CD14-positive monocyte (primary cell): Measurements from ENCODE around the gene RASGRF2. TPM values are rescaled to one million over a fixed set of nuclear protein-coding genes. Genes with fewer than 3 reads are reported as not detected.

Source experiments
- DNase-seq, 3 donors: peaks; one replicate each; pipeline ENCODE4 v3.0.0-alpha.2; 2011 to 2022
- H2AFZ ChIP-seq: 2 replicates; pipeline ENCODE4 v1.6.0; 2012; ENCODE audit warnings: mild to moderate bottlenecking, low read depth, low read length, inconsistent platforms; ENCODE audit not compliant: insufficient read depth, poor library complexity, severe bottlenecking
- H3K27ac ChIP-seq, 2 donors: 1 replicate in 1 of 2; 2 replicates in 1 of 2; pipeline ENCODE4 v1.5.1; 2012 to 2013; ENCODE audit warnings: low read length in 2 of 2, control low read depth in 1 of 2, inconsistent platforms in 1 of 2, low read depth in 1 of 2, mild to moderate bottlenecking in 1 of 2
- H3K27me3 ChIP-seq, 2 donors: one replicate each; pipeline versions ENCODE4 v1.6.0 to v1.6.1; 2011 to 2013; ENCODE audit warnings: low read length in 2 of 2; ENCODE audit not compliant: control insufficient read depth in 2 of 2, insufficient read depth in 2 of 2
- H3K36me3 ChIP-seq, 2 donors: replicated peaks in 1 of 2; 1 replicate in 1 of 2; 2 replicates in 1 of 2; pipeline versions ENCODE4 v1.5.1 to v1.6.1; 2012 to 2013; ENCODE audit warnings: low read length in 2 of 2, control low read depth in 1 of 2, inconsistent platforms in 1 of 2, mild to moderate bottlenecking in 1 of 2; ENCODE audit not compliant: insufficient read depth in 2 of 2, control insufficient read depth in 1 of 2
- H3K4me1 ChIP-seq, 2 donors: 1 replicate in 1 of 2; 2 replicates in 1 of 2; pipeline versions ENCODE4 v1.5.1 to v1.6.1; 2012 to 2013; ENCODE audit warnings: low read length in 2 of 2, control low read depth in 1 of 2, inconsistent platforms in 1 of 2, mild to moderate bottlenecking in 1 of 2, moderate library complexity in 1 of 2; ENCODE audit not compliant: insufficient read depth in 2 of 2, control insufficient read depth in 1 of 2
- H3K4me2 ChIP-seq: replicated peaks from 2 replicates; pipeline ENCODE3; 2012; ENCODE audit warnings: low read length, moderate library complexity, mild to moderate bottlenecking; ENCODE audit not compliant: poor library complexity, severe bottlenecking; ENCODE audit errors: extremely low read depth
- H3K4me3 ChIP-seq, 3 experiments: fragments of 200-600 bp in 1 of 3; sonication (generic) in 1 of 3; replicated peaks in 1 of 3; 1 replicate in 2 of 3; 2 replicates in 1 of 3; pipeline ENCODE4 v1.5.1; 2011 to 2013; ENCODE audit warnings: low read length in 3 of 3, mild to moderate bottlenecking in 3 of 3, control low read depth in 2 of 3, low read depth in 2 of 3, inconsistent platforms in 1 of 3, moderate library complexity in 1 of 3
- H3K79me2 ChIP-seq: 2 replicates; pipeline ENCODE4 v1.6.0; 2012; ENCODE audit warnings: mild to moderate bottlenecking, control low read depth, inconsistent platforms, low read length, moderate library complexity; ENCODE audit not compliant: insufficient read depth
- H3K9ac ChIP-seq: 2 replicates; pipeline ENCODE4 v1.6.0; 2017; ENCODE audit warnings: low read length, mild to moderate bottlenecking; ENCODE audit not compliant: insufficient read depth, poor library complexity, severe bottlenecking
- H3K9me3 ChIP-seq, 2 donors: replicated peaks in 1 of 2; 1 replicate in 1 of 2; 2 replicates in 1 of 2; pipeline versions ENCODE4 v1.5.1 to v1.6.1; 2012 to 2013; ENCODE audit warnings: low read length in 2 of 2, control low read depth in 1 of 2; ENCODE audit not compliant: control insufficient read depth in 1 of 2, insufficient read depth in 1 of 2
- H4K20me1 ChIP-seq: 2 replicates; pipeline ENCODE4 v1.6.0; 2012; ENCODE audit warnings: mild to moderate bottlenecking, low read length, control low read depth, moderate library complexity; ENCODE audit not compliant: insufficient read depth
- H3K27ac Mint-ChIP-seq, 7 donors: one replicate each; pipeline ENCODE4 v1.8.0; 2020; ENCODE audit warnings: mild to moderate bottlenecking in 7 of 7, mixed read lengths in 7 of 7, moderate library complexity in 6 of 7, inconsistent platforms in 2 of 7
- H3K27me3 Mint-ChIP-seq, 3 donors: one replicate each; pipeline ENCODE4 v1.8.0; 2021 to 2022; ENCODE audit warnings: low read depth in 3 of 3, mild to moderate bottlenecking in 3 of 3, mixed read lengths in 3 of 3, moderate library complexity in 3 of 3, inconsistent platforms in 1 of 3
- H3K36me3 Mint-ChIP-seq, 2 donors: one replicate each; pipeline ENCODE4 v1.8.0; 2020; ENCODE audit warnings: mixed read lengths in 2 of 2, inconsistent platforms in 1 of 2, mild to moderate bottlenecking in 1 of 2
- H3K4me1 Mint-ChIP-seq: one replicate; pipeline ENCODE4 v1.8.0; 2020; ENCODE audit warnings: mild to moderate bottlenecking, mixed read lengths
- H3K4me3 Mint-ChIP-seq, 2 donors: one replicate each; pipeline ENCODE4 v1.8.0; 2020; ENCODE audit warnings: mild to moderate bottlenecking in 2 of 2, mixed read lengths in 2 of 2, moderate library complexity in 1 of 2
- H3K9me3 Mint-ChIP-seq, 7 donors: one replicate each; pipeline ENCODE4 v1.8.0; 2020 to 2022; ENCODE audit warnings: mixed read lengths in 7 of 7, mild to moderate bottlenecking in 6 of 7, moderate library complexity in 6 of 7, inconsistent platforms in 2 of 7
- CTCF ChIP-seq: fragments of 200-600 bp; IDR thresholded peaks from one replicate; pipeline ENCODE4 v1.8.0; 2022; ENCODE audit warnings: antibody characterized with exemption, mild to moderate bottlenecking
- WGBS: methylation state at CpG from one replicate; pipeline ENCODE4 v1.1.5; 2013; ENCODE audit warnings: missing lambda C conversion rate; ENCODE audit not compliant: insufficient coverage; 5-methylcytosine and 5-hydroxymethylcytosine counted together
- intact Hi-C, 2 donors: fragments of 100-400 bp; cut with micrococcal nuclease; formaldehyde crosslinking; loops; one replicate each; pipeline versions ENCODE4 v1.15.0 to v1.15.1; 2023
- polyA plus RNA-seq, 3 donors: library from polyadenylated mRNA; depleted of rRNA in 1 of 3; unstranded in 2 of 3; stranded (reverse) in 1 of 3; fragments of 300-500 nt in 2 of 3; fragments of >200 nt in 1 of 3; fragmentation: Illumina TruSeq in 2 of 3; gene quantifications; 1 replicate in 2 of 3; 2 replicates in 1 of 3; pipeline ENCODE4 v1.2.3, GENCODE V29; 2012 to 2021

The RASGRF2 gene
- polyA plus RNA-seq, 3 donors, result 0.01 to 0.02 TPM; not detected in 1

GRCh38 chr5:81022688-81023084 lies 62.5 kb downstream of the RASGRF2 start:
- intact Hi-C loops, result no loop called here
- Mint-ChIP-seq H3K4me3 (no peak overlapping the region), H3K27me3 (peaks cover 3 to 11% (median 5%) of the 10 kb centered on the region in 3 donors), H3K4me1 (no peaks in the 10 kb centered on the region), H3K36me3 (no peaks in the 10 kb centered on the region), H3K27ac (no peak overlapping the region), H3K9me3 (peaks cover 0 to 5% (median 2%) of the 10 kb centered on the region in 7 donors)
- Histone ChIP-seq H3K4me2 (no peak overlapping the region), H3K27ac (no peak overlapping the region), H3K9ac (no peak overlapping the region), H3K79me2 (no peaks in the 10 kb centered on the region), H3K9me3 (no peaks in the 10 kb centered on the region), H3K36me3 (no peaks in the 10 kb centered on the region), H3K4me3 (no peak overlapping the region), H4K20me1 (no peaks in the 10 kb centered on the region), H3K4me1 (no peaks in the 10 kb centered on the region), H3K27me3 (no peaks in the 10 kb centered on the region), H2AFZ (no peak overlapping the region)
- TF ChIP-seq CTCF, result no peak
- WGBS, result 98% methylated on average over 3 of the region's 5 CpGs
- no peak for DNase-seq

GRCh38 chr5:81023261-81023970 lies 63.3 kb downstream of the RASGRF2 start:
- Mint-ChIP-seq H3K4me1 (no peaks in the 10 kb centered on the region), H3K4me3 (no peak overlapping the region), H3K36me3 (no peaks in the 10 kb centered on the region), H3K27ac (no peak overlapping the region), H3K9me3 (peaks cover 0 to 5% (median 3%) of the 10 kb centered on the region in 7 donors), H3K27me3 (peaks cover under 1 to 12% (median 5%) of the 10 kb centered on the region in 3 donors)
- Histone ChIP-seq H2AFZ (no peak overlapping the region), H3K27me3 (no peaks in the 10 kb centered on the region), H3K79me2 (no peaks in the 10 kb centered on the region), H3K9ac (no peak overlapping the region), H3K4me1 (no peaks in the 10 kb centered on the region), H3K36me3 (no peaks in the 10 kb centered on the region), H3K27ac (no peak overlapping the region), H3K9me3 (no peaks in the 10 kb centered on the region), H3K4me2 (no peak overlapping the region), H4K20me1 (no peaks in the 10 kb centered on the region), H3K4me3 (no peak overlapping the region)
- TF ChIP-seq CTCF, result no peak
- 100% methylated on average over 1 of the region's 2 CpGs for WGBS
- intact Hi-C loops, result no loop called here
- no peak for DNase-seq
